PC-3 (cell line): ENCODE data around the gene INTS3. TPM values are rescaled to one million over a fixed set of nuclear protein-coding genes. Genes with fewer than 3 reads are reported as not detected.
"Not testable (repeated sequence)": the region's sequence is repeated elsewhere in the genome, so short reads cannot be mapped to it uniquely, and the experiment has no call there.

ENCODE experiments used
- ATAC-seq: fragments of 200-7000 bp; cut with Tn5 transposase; 2 replicates; pipeline ENCODE4 v1.9.1; 2020; ENCODE audit warnings: mild to moderate bottlenecking, moderate library complexity
- BruUV-seq: library from RNA; stranded (reverse); fragments of 400-500 nt; replicated peaks from 2 replicates; lab custom pipeline; 2021; lab: Mats Ljungman, UMichigan
- CTCF ChIA-PET: fragments of 300-600 bp; sonication (Branson Sonifier 250); formaldehyde crosslinking; loops from one replicate; lab custom pipeline; 2022; ENCODE audit warnings: antibody characterized with exemption; lab: Charles Lee
- POLR2A ChIA-PET: fragments of 300-600 bp; sonication (Branson Sonifier 250); formaldehyde crosslinking; loops from one replicate; lab custom pipeline; 2022; ENCODE audit warnings: antibody characterized with exemption; ENCODE audit not compliant: unreplicated experiment; lab: Charles Lee
- DNase-seq: peaks from one replicate; pipeline ENCODE4 v3.0.0-alpha.2; 2015
- H2AFZ ChIP-seq: fragments of 300-600 bp; sonication (generic); 2 replicates; pipeline ENCODE4 v1.6.0; 2016; ENCODE audit warnings: antibody characterized with exemption, low read length
- H3F3A ChIP-seq: fragments of 300-600 bp; sonication (generic); one replicate; pipeline ENCODE4 v1.6.0; 2017; ENCODE audit warnings: antibody characterized with exemption, low read length, control low read depth, mild to moderate bottlenecking; ENCODE audit not compliant: unreplicated experiment
- H3K27ac ChIP-seq: fragments of 300-600 bp; sonication (generic); 2 replicates; pipeline ENCODE4 v1.5.1; 2016; ENCODE audit warnings: mild to moderate bottlenecking, low read length
- H3K27me3 ChIP-seq: fragments of 300-600 bp; sonication (generic); 2 replicates; pipeline ENCODE4 v1.6.1; 2016; ENCODE audit warnings: low read length, mixed read lengths
- H3K36me3 ChIP-seq: fragments of 300-600 bp; sonication (generic); 2 replicates; pipeline ENCODE4 v1.6.1; 2016; ENCODE audit warnings: low read depth, mixed run types, low read length, mixed read lengths
- H3K4me1 ChIP-seq: fragments of 300-600 bp; sonication (generic); 2 replicates; pipeline ENCODE4 v1.5.1; 2016; ENCODE audit warnings: low read length; ENCODE audit not compliant: insufficient read depth
- H3K4me2 ChIP-seq: fragments of 300-600 bp; sonication (generic); 2 replicates; pipeline ENCODE4 v1.6.0; 2016; ENCODE audit warnings: low read length
- H3K4me3 ChIP-seq: fragments of 300-600 bp; sonication (generic); 2 replicates; pipeline ENCODE4 v1.5.1; 2016; ENCODE audit warnings: mild to moderate bottlenecking, low read length, mixed read lengths
- H3K79me2 ChIP-seq: fragments of 300-600 bp; sonication (generic); 2 replicates; pipeline ENCODE4 v1.6.1; 2017; ENCODE audit warnings: low read length, mixed read lengths
- H3K9ac ChIP-seq: fragments of 300-600 bp; sonication (generic); 2 replicates; pipeline ENCODE4 v1.6.0; 2016; ENCODE audit warnings: mild to moderate bottlenecking, low read length
- H3K9me2 ChIP-seq: fragments of 300-600 bp; sonication (generic); replicated peaks from 2 replicates; pipeline ENCODE4 v1.6.1; 2016; ENCODE audit warnings: mixed run types, low read length, mixed read lengths
- H3K9me3 ChIP-seq: fragments of 300-600 bp; sonication (generic); 2 replicates; pipeline ENCODE4 v1.6.1; 2016; ENCODE audit warnings: low read length, mixed read lengths
- H4K20me1 ChIP-seq: fragments of 300-600 bp; sonication (generic); 2 replicates; pipeline ENCODE4 v1.6.1; 2016; ENCODE audit warnings: low read length, mixed read lengths
- CTCF ChIP-seq: fragments of 300-600 bp; sonication (generic); conservative IDR thresholded peaks from 2 replicates; pipeline ENCODE4 v1.5.1; 2017; ENCODE audit warnings: antibody characterized with exemption, low read depth, mild to moderate bottlenecking, low read length
- EZH2 ChIP-seq: fragments of 300-600 bp; sonication (generic); IDR thresholded peaks from one replicate; pipeline ENCODE4 v1.6.1; 2017; ENCODE audit warnings: antibody characterized with exemption, mild to moderate bottlenecking, low read length; ENCODE audit not compliant: unreplicated experiment
- EZH2phosphoT487 ChIP-seq: fragments of 300-600 bp; sonication (generic); IDR thresholded peaks from 2 replicates; pipeline ENCODE4 v1.6.1; 2018; ENCODE audit warnings: mild to moderate bottlenecking, antibody characterized with exemption, low read length, borderline replicate concordance
- intact Hi-C: fragments of 100-400 bp; cut with micrococcal nuclease; formaldehyde crosslinking; loops from 2 replicates; pipeline ENCODE4 v1.9.0; 2023
- total RNA-seq: library from RNA; depleted of rRNA; stranded (reverse); fragments of >200 nt; gene quantifications from 2 replicates; pipeline ENCODE4 v1.2.3, GENCODE V29; 2014

The INTS3 gene
- total RNA-seq, 1 experiment from 2014 or later, result 46.5 TPM

GRCh38 chr1:153760440-153760839, 32.6 kb downstream of the INTS3 start:
- H3K9me3 ChIP-seq, result no peaks in the 10 kb centered on the region
- CTCF ChIA-PET, result no interaction called here
- H3K27ac ChIP-seq, result no peak overlapping the region
- H3K27me3 ChIP-seq, result no peaks in the 10 kb centered on the region
- POLR2A ChIA-PET, result no interaction called here
- no peak overlapping the region for H3K4me2 ChIP-seq
- H3K9ac ChIP-seq, result no peak overlapping the region
- TF ChIP-seq CTCF (no peak), EZH2phosphoT487 (no peak), EZH2 (no peak)
- no peak overlapping the region for H3K4me3 ChIP-seq
- H3K36me3 ChIP-seq, result peaks cover 60% of the 10 kb centered on the region
- H3K79me2 ChIP-seq, result no peaks in the 10 kb centered on the region
- ATAC-seq (no peak), DNase-seq (no peak)
- BruUV-seq, result no TSS peak
- no peaks in the 10 kb centered on the region for H3K4me1 ChIP-seq
- no peaks in the 10 kb centered on the region for H4K20me1 ChIP-seq
- no peaks in the 10 kb centered on the region for H3K9me2 ChIP-seq
- H2AFZ ChIP-seq, result no peak overlapping the region
- intact Hi-C loops, result no loop called here
- H3F3A ChIP-seq, result no peaks in the 10 kb centered on the region

DNA sequence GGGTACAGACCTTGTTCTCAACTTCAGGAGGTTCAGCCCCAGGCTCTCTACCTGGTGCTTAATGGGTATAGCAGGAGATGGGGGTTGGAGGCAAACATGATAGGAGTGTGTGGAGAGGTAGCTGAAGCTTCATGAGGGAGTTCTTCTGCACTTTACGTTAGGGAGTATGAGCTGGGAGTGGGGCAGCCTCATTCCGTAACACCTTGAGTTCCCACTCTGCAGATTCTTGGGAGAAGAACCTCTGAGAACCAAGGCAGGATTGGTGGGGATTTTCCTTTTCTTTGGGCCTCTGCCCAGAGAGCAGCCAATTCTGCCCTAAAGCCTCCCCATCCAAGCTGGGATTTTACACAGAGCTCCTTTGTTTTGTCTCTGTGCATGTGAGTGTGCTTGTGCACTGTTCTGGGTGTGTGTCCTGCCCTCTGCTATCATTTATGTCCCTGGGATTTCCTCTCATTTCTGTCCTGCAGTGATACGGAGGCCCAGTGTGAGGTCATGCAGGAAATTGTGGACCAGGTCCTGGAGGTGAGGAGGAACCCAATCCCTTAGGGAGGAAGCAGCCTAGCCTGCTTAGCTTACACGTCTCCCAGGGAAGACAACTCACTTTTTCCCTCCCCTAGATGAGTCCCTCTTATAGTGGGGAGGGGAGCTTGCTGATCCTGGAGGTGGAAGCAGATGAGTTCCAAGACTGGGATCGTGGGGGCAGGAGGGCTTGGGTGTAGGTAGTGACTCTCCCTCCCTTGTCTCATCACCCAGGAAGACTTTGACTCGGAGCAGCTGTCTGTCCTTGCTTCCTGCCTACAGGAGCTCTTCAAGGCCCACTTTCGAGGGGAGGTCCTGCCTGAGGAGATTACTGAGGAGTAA, 35.7 kb downstream of the INTS3 start:
- Histone ChIP-seq H3K9ac (no peak overlapping the region), H3K79me2 (no peaks in the 10 kb centered on the region), H3F3A (no peaks in the 10 kb centered on the region), H3K9me3 (no peaks in the 10 kb centered on the region), H2AFZ (no peak overlapping the region), H3K9me2 (no peaks in the 10 kb centered on the region), H4K20me1 (no peaks in the 10 kb centered on the region), H3K4me2 (no peak overlapping the region), H3K4me3 (no peak overlapping the region), H3K36me3 (peaks cover 62% of the 10 kb centered on the region), H3K4me1 (no peaks in the 10 kb centered on the region), H3K27me3 (no peaks in the 10 kb centered on the region), H3K27ac (no peak overlapping the region)
- TF ChIP-seq EZH2, result no peak
- no peak for TF ChIP-seq EZH2phosphoT487
- no peak for TF ChIP-seq CTCF
- ATAC-seq (no peak; the same call in 1 of the 2 replicates), DNase-seq (no peak)
- BruUV-seq, result no TSS peak
- ChIA-PET POLR2A (no interaction called here), CTCF (no interaction called here)
- intact Hi-C loops, result no loop called here

- ATAC-seq (no peak), DNase-seq (no peak)
- H3K9me3 ChIP-seq, result no peaks in the 10 kb centered on the region
- no peak overlapping the region for H3K27ac ChIP-seq
- H2AFZ ChIP-seq, result no peak overlapping the region
- H3K4me1 ChIP-seq, result no peaks in the 10 kb centered on the region
- H3F3A ChIP-seq, result no peaks in the 10 kb centered on the region
- H3K27me3 ChIP-seq, result no peaks in the 10 kb centered on the region
- POLR2A ChIA-PET, result no interaction called here
- BruUV-seq, result no TSS peak
- intact Hi-C loops, result no loop called here
- H4K20me1 ChIP-seq, result no peaks in the 10 kb centered on the region
- no peaks in the 10 kb centered on the region for H3K79me2 ChIP-seq
- H3K4me3 ChIP-seq, result no peak overlapping the region
- H3K9me2 ChIP-seq, result no peaks in the 10 kb centered on the region
- CTCF ChIA-PET, result no interaction called here
- no peak overlapping the region for H3K9ac ChIP-seq
- no peak overlapping the region for H3K4me2 ChIP-seq
- TF ChIP-seq EZH2, result no peak
- no peak for TF ChIP-seq CTCF
- no peak for TF ChIP-seq EZH2phosphoT487
- H3K36me3 ChIP-seq, result peaks cover 63% of the 10 kb centered on the region; the same call in 1 of the 2 replicates
Measured at GRCh38 chr1:153764310-153764709, 36.5 kb downstream of the INTS3 start.

GRCh38 chr1:153766663-153767062, 38.8 kb downstream of the INTS3 start:
- CTCF ChIA-PET, result interaction anchor here (0.8 kb wide), 1 partner anchor 94 kb away, joined by 4 read pairs; no protein-coding TSS in a partner anchor
- DNase-seq, H4K20me1 ChIP-seq, H3K79me2 ChIP-seq, ATAC-seq, BruUV-seq, H3K9me3 ChIP-seq, H3K27me3 ChIP-seq, H3K9ac ChIP-seq, H3F3A ChIP-seq, H3K4me1 ChIP-seq, POLR2A ChIA-PET, H3K9me2 ChIP-seq, H2AFZ ChIP-seq, H3K4me3 ChIP-seq, intact Hi-C loops, H3K4me2 ChIP-seq, H3K27ac ChIP-seq: not testable (repeated sequence)
- H3K36me3 ChIP-seq, result peaks cover 55% of the 10 kb centered on the region; the same call in 1 of the 2 replicates
